Measurements from ENCODE around the gene LUZP1.

- TF ChIP-seq CTCF (conservative IDR thresholded peaks at IDR 0.05; ENCODE audit: low read depth in 2 of 2) = no peak
- no peak for TF ChIP-seq POLR2AphosphoS5 (IDR thresholded peaks at IDR 0.05; ENCODE audit: low read depth)
- no peak for TF ChIP-seq JUNB (IDR thresholded peaks at IDR 0.05; ENCODE audit: unreplicated experiment)
Observed at GRCh38 chr1:23211955-23212354, 43.3 kb upstream of the LUZP1 start.

Measured in GM23338 (cell line).